T47D (cell line): ENCODE results near the gene GRID2.

ENCODE experiments used
- DNase-seq, 2 experiments: peaks; one replicate each; pipeline versions ENCODE4 v3.0.0 to v3.0.0-alpha.2; 2011 to 2012; ENCODE audit warnings: low read depth in 1 of 2, low spot score in 1 of 2
- JUND ChIP-seq: IDR thresholded peaks from 2 replicates; pipeline ENCODE4 v1.6.1; 2012; ENCODE audit warnings: low read depth
- in situ Hi-C: cut with HindIII; loops from 2 replicates; pipeline ENCODE4 v1.10.0; 2016; ENCODE audit warnings: low sequenced_read_pairs, low pct_unique_long_range_greater_than_20kb

GRID2 gene

GRCh38 chr4:93157986-93158385 is 854.2 kb downstream of the GRID2 start:
- DNase-seq = peak in 1 of 2 experiments; percentile 35
- in situ Hi-C loops = no loop called here
- TF ChIP-seq JUND = no peak

DNA sequence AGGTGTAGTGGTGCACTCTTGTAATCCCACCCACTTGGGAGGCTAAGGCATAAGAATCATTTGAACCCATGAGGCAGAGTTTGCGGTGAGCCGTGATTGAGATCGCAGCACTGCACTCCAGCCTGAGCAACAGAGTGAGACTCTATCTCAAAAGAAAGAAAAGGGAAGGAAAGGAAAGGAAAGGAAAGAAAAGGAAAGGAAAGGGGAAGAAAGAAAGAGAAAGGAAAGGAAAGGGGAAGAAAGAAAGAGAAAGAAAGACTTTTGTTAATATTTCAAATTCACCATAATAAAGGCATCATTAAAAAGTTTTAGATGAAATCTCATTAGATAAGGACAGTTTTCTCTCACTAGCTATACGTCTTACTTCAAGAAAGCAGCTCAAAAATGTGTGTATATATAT is 864.3 kb downstream of the GRID2 start:
- DNase-seq = no peak
- no peak for TF ChIP-seq JUND
- in situ Hi-C loops = no loop called here

GRCh38 chr4:93169966-93170365 is 866.2 kb downstream of the GRID2 start:
- no peak for DNase-seq
- in situ Hi-C loops = no loop called here
- no peak for TF ChIP-seq JUND

GRCh38 chr4:93174598-93174997 is 870.8 kb downstream of the GRID2 start:
- DNase-seq = no peak
- in situ Hi-C loops = no loop called here
- TF ChIP-seq JUND = no peak

- TF ChIP-seq JUND = no peak
- in situ Hi-C loops = no loop called here
- DNase-seq = no peak
These were observed 874.5 kb downstream of the GRID2 start for GRCh38 chr4:93178279-93178678.

DNA sequence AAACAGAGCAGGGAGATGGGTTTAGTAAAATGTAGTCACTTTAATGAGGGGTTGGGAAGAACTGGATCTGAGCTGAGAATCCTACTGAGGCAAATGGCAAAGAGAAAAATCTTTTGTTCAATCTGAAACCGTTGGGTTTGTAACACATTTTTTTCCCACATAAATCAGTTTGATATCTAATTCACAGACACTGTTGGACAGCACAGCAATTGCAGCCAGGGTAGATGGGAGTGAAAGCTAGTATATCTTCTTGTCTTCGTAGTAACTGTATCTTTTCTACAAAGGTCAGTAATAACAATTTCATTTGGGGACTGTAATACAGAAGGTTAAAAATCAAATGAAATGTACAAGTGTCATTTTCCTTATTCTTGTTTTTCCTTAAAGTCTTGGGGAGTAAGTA is 875.3 kb downstream of the GRID2 start:
- no peak for TF ChIP-seq JUND
- in situ Hi-C loops = no loop called here
- DNase-seq = no peak

DNA sequence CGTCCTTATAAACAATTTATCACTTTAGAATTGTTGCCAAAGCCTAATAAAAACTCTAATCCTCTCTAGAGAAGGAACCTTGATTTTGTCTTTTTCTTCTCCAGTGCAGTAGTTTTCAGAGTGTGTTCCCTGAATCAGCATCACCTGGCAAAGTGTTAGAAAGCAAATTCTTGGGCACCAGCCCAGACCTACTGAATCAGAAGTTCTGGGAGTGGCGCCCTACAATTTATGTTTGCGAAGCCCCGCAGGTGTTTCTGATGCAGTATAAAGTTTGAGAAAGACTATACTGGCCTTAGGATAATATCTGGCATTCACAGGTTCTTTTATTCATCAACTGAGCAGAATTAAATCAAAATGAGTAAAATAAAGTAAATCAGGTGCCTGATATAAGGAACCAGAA is 879.0 kb downstream of the GRID2 start:
- in situ Hi-C loops = no loop called here

DNA sequence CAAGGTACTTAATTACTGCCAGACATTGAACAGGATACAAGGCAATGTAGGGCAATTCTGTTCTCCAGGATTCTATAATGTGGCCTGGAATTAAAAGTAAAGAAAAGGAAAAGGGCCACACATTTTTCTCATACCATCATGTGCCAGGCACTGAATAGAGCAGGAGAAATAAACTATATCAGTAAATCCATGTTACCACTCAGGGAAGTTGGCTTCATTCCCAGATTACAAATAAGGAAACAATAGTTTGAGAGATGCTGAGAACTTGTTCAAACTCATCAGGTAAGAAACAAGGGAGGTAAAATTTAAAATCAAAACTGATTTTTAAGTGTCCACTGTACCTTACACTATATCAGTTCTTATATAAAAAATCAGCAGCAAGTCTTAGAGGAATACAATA is 879.8 kb downstream of the GRID2 start:
- DNase-seq = peak in 1 of 2 experiments; percentile 52
- no peak for TF ChIP-seq JUND
- in situ Hi-C loops = no loop called here

More for the DNA sequence above, 879.0 kb downstream of the GRID2 start:
- peak in 1 of 2 experiments; percentile 11 for DNase-seq
- no peak for TF ChIP-seq JUND

- peak in 1 of 2 experiments; percentile 61 for DNase-seq
- TF ChIP-seq JUND = no peak
- in situ Hi-C loops = no loop called here
These were observed 880.3 kb downstream of the GRID2 start for GRCh38 chr4:93184053-93184452.

DNA sequence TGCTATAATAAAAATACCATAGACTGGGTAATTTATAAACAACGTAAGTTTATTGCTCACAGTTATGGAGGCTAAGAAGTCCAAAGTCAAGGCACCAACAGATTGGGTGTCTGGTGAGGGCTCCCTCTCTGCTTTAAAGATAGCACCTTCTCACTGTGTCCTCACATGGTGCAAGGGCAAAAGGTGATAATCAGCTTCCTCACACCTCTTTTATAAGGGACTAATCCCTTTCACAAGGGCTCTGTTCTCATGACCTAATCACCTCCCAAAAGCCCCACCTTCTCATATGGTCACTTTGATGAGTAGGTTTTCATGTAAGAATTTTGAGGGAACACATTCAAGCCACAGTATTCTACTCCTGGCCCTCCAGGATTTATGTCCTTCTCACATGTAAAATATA is 883.1 kb downstream of the GRID2 start:
- no peak for DNase-seq
- TF ChIP-seq JUND = no peak
- in situ Hi-C loops = no loop called here

DNA sequence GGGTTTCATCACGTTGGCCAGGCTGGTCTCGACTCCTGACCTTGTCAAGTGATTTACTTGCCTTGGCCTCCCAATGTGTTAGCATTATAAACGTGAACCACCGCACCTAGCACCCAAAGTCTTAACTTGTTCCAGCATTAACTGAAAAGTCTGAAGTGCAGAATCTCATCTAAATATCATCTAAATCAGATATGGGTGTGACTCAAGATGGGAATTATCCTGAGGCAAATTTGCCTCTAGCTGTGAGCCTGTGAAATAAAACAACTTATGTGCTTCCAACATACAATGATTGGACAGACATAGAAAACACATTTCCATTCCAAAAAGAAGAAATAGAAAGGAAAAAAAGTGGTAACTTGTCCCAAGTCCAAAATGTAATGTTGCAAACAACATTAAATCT is 883.7 kb downstream of the GRID2 start:
- no peak for DNase-seq
- in situ Hi-C loops = no loop called here
- TF ChIP-seq JUND = no peak

GRCh38 chr4:93187892-93188291 is 884.1 kb downstream of the GRID2 start:
- TF ChIP-seq JUND = no peak
- DNase-seq = no peak
- in situ Hi-C loops = no loop called here

GRCh38 chr4:93199492-93199891 is 895.7 kb downstream of the GRID2 start:
- peak; percentile 21 to 71 for DNase-seq
- in situ Hi-C loops = no loop called here
- TF ChIP-seq JUND = no peak

- no peak for TF ChIP-seq JUND
- no peak for DNase-seq
- in situ Hi-C loops = no loop called here
These were observed 897.8 kb downstream of the GRID2 start for GRCh38 chr4:93201471-93202096.
